Testis (tissue), 2 donors: ENCODE measurements around the gene SNX8.

Experiments
- CTCF ChIP-seq, 3 experiments: fragments of 450-650 bp in 2 of 3; fragments of 200-600 bp in 1 of 3; sonication (generic) in 1 of 3; IDR thresholded peaks; one replicate each; pipeline ENCODE4 v1.5.1; 2016 to 2019; ENCODE audit warnings: antibody characterized with exemption in 3 of 3, mild to moderate bottlenecking in 2 of 3, moderate library complexity in 1 of 3
- POLR2A ChIP-seq: fragments of 450-650 bp; IDR thresholded peaks from one replicate; pipeline ENCODE4 v1.6.1; 2017; ENCODE audit warnings: antibody characterized with exemption, mild to moderate bottlenecking, moderate library complexity

GRCh38 chr7:2217206-2217605 lies 97.0 kb downstream of the SNX8 start:
- TF ChIP-seq CTCF (IDR thresholded peaks at IDR 0.05) (no peak), POLR2A (no peak)
